NCI-H2196 treated with DMSO at 0.1 percent for 48 hours (cell line): Measurements from ENCODE around the gene COPE.

ENCODE experiments used
- DNase-seq: peaks from one replicate; lab custom pipeline; 2025; ENCODE audit not compliant: unreplicated experiment; lab: John Stamatoyannopoulos, UW

The COPE gene

GRCh38 chr19:18895038-18895823, 24.0 kb downstream of the COPE start:
- peak; percentile 42 for DNase-seq

- DNase-seq, result peak; percentile 51
Observed at GRCh38 chr19:18894254-18895037, 24.7 kb downstream of the COPE start.

- no peak for DNase-seq
Observed at GRCh38 chr19:18893587-18894253, 25.5 kb downstream of the COPE start.

GRCh38 chr19:18889949-18890745, 29.0 kb downstream of the COPE start:
- no peak for DNase-seq

- no peak for DNase-seq
Observed at GRCh38 chr19:18886972-18887371, 32.2 kb downstream of the COPE start.

- no peak for DNase-seq
Observed at GRCh38 chr19:18883526-18884304, 35.5 kb downstream of the COPE start.

GRCh38 chr19:18881491-18881890, 37.7 kb downstream of the COPE start:
- no peak for DNase-seq

GRCh38 chr19:18879579-18880373, 39.4 kb downstream of the COPE start:
- peak; percentile 26 for DNase-seq

GRCh38 chr19:18878858-18879578, 40.2 kb downstream of the COPE start:
- DNase-seq, result no peak

- no peak for DNase-seq
Observed at GRCh38 chr19:18878058-18878797, 41.0 kb downstream of the COPE start.

- DNase-seq, result no peak
Observed at GRCh38 chr19:18876865-18877264, 42.3 kb downstream of the COPE start.

GRCh38 chr19:18875726-18876125, 43.5 kb downstream of the COPE start:
- no peak for DNase-seq

- no peak for DNase-seq
Observed at GRCh38 chr19:18871543-18871942, 47.6 kb downstream of the COPE start.

- DNase-seq, result no peak
Observed at GRCh38 chr19:18870531-18871172, 48.5 kb downstream of the COPE start.

- DNase-seq, result no peak
Observed at GRCh38 chr19:18869781-18870530, 49.2 kb downstream of the COPE start.

- no peak for DNase-seq
Observed at GRCh38 chr19:18869023-18869618, 50.1 kb downstream of the COPE start.
